Measurements from ENCODE around the gene MR1. TPM values are rescaled to one million over a fixed set of nuclear protein-coding genes. Genes with fewer than 3 reads are reported as not detected.

MR1 gene
- total and polyA plus RNA-seq, 2 of the 13 experiments (the other 11 are each of a cell fraction or from before 2014, with no cell fraction given) = 7.7 to 10.4 TPM

DNA sequence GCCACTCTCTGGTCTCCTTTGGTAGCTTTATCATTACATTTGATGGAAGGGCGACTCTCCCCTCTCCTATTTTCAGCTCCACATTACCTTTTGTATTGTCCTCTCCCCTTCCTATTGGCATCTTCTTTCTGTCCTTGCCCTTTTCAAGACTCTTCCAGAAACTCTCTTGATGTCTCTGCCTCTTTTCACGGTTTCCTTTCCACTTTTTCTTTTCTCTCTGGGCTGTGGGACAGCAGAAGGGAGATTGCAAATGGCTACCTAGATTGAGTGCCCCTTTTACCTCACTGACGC is 72.2 kb downstream of the MR1 start:
- ChIA-PET CTCF (ENCODE audit: low intra/inter-chr PET ratio, low total read pairs) (no interaction called here), POLR2A (interaction anchor here (2.3 to 2.7 kb wide), 3 partner anchors 13 to 29 kb away, joined by 6 to 18 read pairs (median 7); no protein-coding TSS in a partner anchor)
- no peak for FAIRE-seq
- Histone ChIP-seq H3K27ac (ENCODE audit: extremely low read length, insufficient read depth, low read length) (no peak overlapping the region), H3K4me1 (ENCODE audit: insufficient read depth, low read length) (peaks cover 93% of the 10 kb centered on the region), H3K9me3 (ENCODE audit: low read length) (no peaks in the 10 kb centered on the region), H3K4me2 (ENCODE audit: low read depth, low read length) (peak overlapping the region; percentile 67), H3K4me3 (replicated peaks in 1 of 3; ENCODE audit: insufficient read depth in 1 of 3, low read depth in 2 of 3, low read length in 3 of 3) (peak overlapping the region in 1 of 3 experiments; percentile 51; a peak in 2 of 6 replicates), H3K79me2 (ENCODE audit: insufficient read depth, low read length) (no peaks in the 10 kb centered on the region), H3K9ac (ENCODE audit: insufficient read depth, low read depth, low read length) (no peak overlapping the region), H2AFZ (ENCODE audit: low read length) (no peak overlapping the region), H4K20me1 (ENCODE audit: insufficient read depth, low read length) (no peaks in the 10 kb centered on the region), H3K27me3 (ENCODE audit: control insufficient read depth in 1 of 2, insufficient read depth in 2 of 2, low read length in 2 of 2) (peaks cover 0 to 13% of the 10 kb centered on the region in 2 experiments; a peak in 2 of 5 replicates), H3K36me3 (replicated peaks in 1 of 2; ENCODE audit: control insufficient read depth in 1 of 2, insufficient read depth in 2 of 2, low read length in 2 of 2) (no peaks in the 10 kb centered on the region)
- intact Hi-C loops (cut with micrococcal nuclease; ENCODE audit: unreplicated experiment) = no loop called here
- in situ Hi-C loops (cut with HindIII; ENCODE audit: extremely low pct_ligation_motif_present, low pct_unique_long_range_greater_than_20kb) = no loop called here
- DNase-seq (ENCODE audit: low spot score) = no peak
- no peak for ATAC-seq
- no TSS peak for BruUV-seq (replicated peaks)
- WGBS (ENCODE audit: low lambda C conversion rate) = 83% methylated on average over 3 of the region's 3 CpGs
- TF ChIP-seq ZSCAN9 (CRISPR knock-in tag; IDR thresholded peaks at IDR 0.05; ENCODE audit: borderline replicate concordance) = no peak
- TF ChIP-seq ZSCAN30 (CRISPR knock-in tag; IDR thresholded peaks at IDR 0.05) = no peak
- no peak for TF ChIP-seq GFI1 (CRISPR knock-in tag; IDR thresholded peaks at IDR 0.05; ENCODE audit: borderline replicate concordance)
- no peak for TF ChIP-seq EP300 (IDR thresholded peaks at IDR 0.05; ENCODE audit: low read depth in 2 of 2, low read length in 2 of 2)
- TF ChIP-seq EP300 (CRISPR knock-in tag; IDR thresholded peaks at IDR 0.05; ENCODE audit: borderline replicate concordance) = no peak
- no peak for TF ChIP-seq ZSCAN25 (CRISPR knock-in tag; IDR thresholded peaks at IDR 0.05)
- no peak for TF ChIP-seq WIZ (CRISPR knock-in tag; IDR thresholded peaks at IDR 0.05)
- TF ChIP-seq ZNF773 (CRISPR knock-in tag; IDR thresholded peaks at IDR 0.05; ENCODE audit: borderline replicate concordance) = no peak
- TF ChIP-seq U2AF1 (optimal IDR thresholded peaks at IDR 0.05; ENCODE audit: low read depth, low read length) = no peak
- TF ChIP-seq SOX5 (CRISPR knock-in tag; IDR thresholded peaks at IDR 0.05; ENCODE audit: borderline replicate concordance) = no peak
- TF ChIP-seq CHCHD3 (CRISPR knock-in tag; IDR thresholded peaks at IDR 0.05) = no peak
- TF ChIP-seq ZSCAN22 (CRISPR knock-in tag; IDR thresholded peaks at IDR 0.05) = no peak
- TF ChIP-seq, protein P1, sequence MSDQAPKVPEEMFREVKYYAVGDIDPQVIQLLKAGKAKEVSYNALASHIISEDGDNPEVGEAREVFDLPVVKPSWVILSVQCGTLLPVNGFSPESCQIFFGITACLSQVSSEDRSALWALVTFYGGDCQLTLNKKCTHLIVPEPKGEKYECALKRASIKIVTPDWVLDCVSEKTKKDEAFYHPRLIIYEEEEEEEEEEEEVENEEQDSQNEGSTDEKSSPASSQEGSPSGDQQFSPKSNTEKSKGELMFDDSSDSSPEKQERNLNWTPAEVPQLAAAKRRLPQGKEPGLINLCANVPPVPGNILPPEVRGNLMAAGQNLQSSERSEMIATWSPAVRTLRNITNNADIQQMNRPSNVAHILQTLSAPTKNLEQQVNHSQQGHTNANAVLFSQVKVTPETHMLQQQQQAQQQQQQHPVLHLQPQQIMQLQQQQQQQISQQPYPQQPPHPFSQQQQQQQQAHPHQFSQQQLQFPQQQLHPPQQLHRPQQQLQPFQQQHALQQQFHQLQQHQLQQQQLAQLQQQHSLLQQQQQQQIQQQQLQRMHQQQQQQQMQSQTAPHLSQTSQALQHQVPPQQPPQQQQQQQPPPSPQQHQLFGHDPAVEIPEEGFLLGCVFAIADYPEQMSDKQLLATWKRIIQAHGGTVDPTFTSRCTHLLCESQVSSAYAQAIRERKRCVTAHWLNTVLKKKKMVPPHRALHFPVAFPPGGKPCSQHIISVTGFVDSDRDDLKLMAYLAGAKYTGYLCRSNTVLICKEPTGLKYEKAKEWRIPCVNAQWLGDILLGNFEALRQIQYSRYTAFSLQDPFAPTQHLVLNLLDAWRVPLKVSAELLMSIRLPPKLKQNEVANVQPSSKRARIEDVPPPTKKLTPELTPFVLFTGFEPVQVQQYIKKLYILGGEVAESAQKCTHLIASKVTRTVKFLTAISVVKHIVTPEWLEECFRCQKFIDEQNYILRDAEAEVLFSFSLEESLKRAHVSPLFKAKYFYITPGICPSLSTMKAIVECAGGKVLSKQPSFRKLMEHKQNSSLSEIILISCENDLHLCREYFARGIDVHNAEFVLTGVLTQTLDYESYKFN (CRISPR knock-in tag; conservative IDR thresholded peaks at IDR 0.05) = no peak
- no peak for TF ChIP-seq MEIS2 (CRISPR knock-in tag; IDR thresholded peaks at IDR 0.05)
- no peak for TF ChIP-seq KDM1A (CRISPR knock-in tag; IDR thresholded peaks at IDR 0.05)
- no peak for TF ChIP-seq HNRNPK (IDR thresholded peaks at IDR 0.05; ENCODE audit: low read depth, low read length, poor library complexity, severe bottlenecking)
- TF ChIP-seq, protein P2, sequence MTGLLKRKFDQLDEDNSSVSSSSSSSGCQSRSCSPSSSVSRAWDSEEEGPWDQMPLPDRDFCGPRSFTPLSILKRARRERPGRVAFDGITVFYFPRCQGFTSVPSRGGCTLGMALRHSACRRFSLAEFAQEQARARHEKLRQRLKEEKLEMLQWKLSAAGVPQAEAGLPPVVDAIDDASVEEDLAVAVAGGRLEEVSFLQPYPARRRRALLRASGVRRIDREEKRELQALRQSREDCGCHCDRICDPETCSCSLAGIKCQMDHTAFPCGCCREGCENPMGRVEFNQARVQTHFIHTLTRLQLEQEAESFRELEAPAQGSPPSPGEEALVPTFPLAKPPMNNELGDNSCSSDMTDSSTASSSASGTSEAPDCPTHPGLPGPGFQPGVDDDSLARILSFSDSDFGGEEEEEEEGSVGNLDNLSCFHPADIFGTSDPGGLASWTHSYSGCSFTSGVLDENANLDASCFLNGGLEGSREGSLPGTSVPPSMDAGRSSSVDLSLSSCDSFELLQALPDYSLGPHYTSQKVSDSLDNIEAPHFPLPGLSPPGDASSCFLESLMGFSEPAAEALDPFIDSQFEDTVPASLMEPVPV (CRISPR knock-in tag; IDR thresholded peaks at IDR 0.05) = no peak
